GM12878 (cell line): ENCODE data around the gene DDX51. TPM values are rescaled to one million over a fixed set of nuclear protein-coding genes. Genes with fewer than 3 reads are reported as not detected.

Source experiments
- ATAC-seq: fragments of 200-7000 bp; cut with Tn5 transposase; 3 replicates; pipeline ENCODE4 v1.9.1; 2020; ENCODE audit warnings: mild to moderate bottlenecking, moderate library complexity
- BruUV-seq: library from RNA; stranded (reverse); fragments of 400-500 nt; replicated peaks from 2 replicates; lab custom pipeline; 2021; lab: Mats Ljungman, UMichigan
- CTCF ChIA-PET: fragments of 300-600 bp; sonication (Branson Sonifier 250); formaldehyde crosslinking; extraction: SDS; loops from one replicate; lab custom pipeline; 2021; ENCODE audit warnings: inconsistent platforms; lab: Yijun Ruan, JAX
- POLR2A ChIA-PET: fragments of 350-600 bp; formaldehyde crosslinking; extraction: SDS; loops from one replicate; lab custom pipeline; 2021; ENCODE audit warnings: inconsistent platforms; lab: Charles Lee
- RAD21 ChIA-PET: fragments of 300-600 bp; sonication (Branson Sonifier 250); formaldehyde crosslinking; loops from one replicate; lab custom pipeline; 2023; ENCODE audit warnings: antibody characterized with exemption; ENCODE audit not compliant: unreplicated experiment; lab: Charles Lee
- SMC1A ChIA-PET: fragments of 300-600 bp; sonication (Branson Sonifier 250); formaldehyde crosslinking; loops from one replicate; lab custom pipeline; 2023; ENCODE audit not compliant: unreplicated experiment, uncharacterized antibody; lab: Charles Lee
- DNase-seq: peaks from one replicate; pipeline ENCODE4 v3.0.0-alpha.2; 2011; ENCODE audit warnings: low read depth, low spot score
- FAIRE-seq: peaks from 3 replicates; lab custom pipeline; 2011; peaks lifted over from hg19 to GRCh38; lab: Jason Lieb, UNC
- H2AFZ ChIP-seq: 2 replicates; pipeline ENCODE4 v1.6.0; 2011; ENCODE audit warnings: low read depth, low read length, control low read depth; ENCODE audit not compliant: control insufficient read depth
- H3K27ac ChIP-seq: 2 replicates; pipeline ENCODE4 v1.5.1; 2011; ENCODE audit warnings: control low read depth; ENCODE audit not compliant: control insufficient read depth, insufficient read depth
- H3K27me3 ChIP-seq, 2 experiments: replicated peaks in 1 of 2; 2 replicates each; pipeline versions ENCODE4 v1.6.0 to v1.6.1; 2011; ENCODE audit warnings: low read length in 1 of 2; ENCODE audit not compliant: control insufficient read depth in 2 of 2, insufficient read depth in 2 of 2
- H3K36me3 ChIP-seq, 2 experiments: 2 replicates each; pipeline ENCODE4 v1.5.1; 2011; ENCODE audit warnings: low read length in 1 of 2; ENCODE audit not compliant: control insufficient read depth in 2 of 2, insufficient read depth in 2 of 2
- H3K4me1 ChIP-seq: 2 replicates; pipeline ENCODE4 v1.6.1; 2011; ENCODE audit warnings: mild to moderate bottlenecking, low read length, moderate library complexity, mixed read lengths; ENCODE audit not compliant: control insufficient read depth, insufficient read depth
- H3K4me2 ChIP-seq: 2 replicates; pipeline ENCODE4 v1.6.0; 2011; ENCODE audit warnings: control low read depth; ENCODE audit not compliant: control insufficient read depth, insufficient read depth
- H3K4me3 ChIP-seq: fragments of 200-600 bp; sonication (generic); 2 replicates; pipeline ENCODE4 v1.5.1; 2016
- H3K79me2 ChIP-seq: 2 replicates; pipeline ENCODE4 v1.6.0; 2011; ENCODE audit warnings: low read length; ENCODE audit not compliant: control insufficient read depth, insufficient read depth
- H3K9ac ChIP-seq: 2 replicates; pipeline ENCODE4 v1.8.0; 2011; ENCODE audit warnings: low read length, control low read depth, mixed read lengths; ENCODE audit not compliant: control insufficient read depth, insufficient read depth
- H3K9me3 ChIP-seq: replicated peaks from 3 replicates; pipeline ENCODE4 v1.5.1; 2011; ENCODE audit warnings: mild to moderate bottlenecking, low read length; ENCODE audit not compliant: control insufficient read depth, insufficient read depth
- H4K20me1 ChIP-seq: 2 replicates; pipeline ENCODE4 v1.6.0; 2011; ENCODE audit not compliant: control insufficient read depth, insufficient read depth
- JUND ChIP-seq: IDR thresholded peaks from 2 replicates; pipeline ENCODE4 v1.6.1; 2012; ENCODE audit warnings: low read depth, mild to moderate bottlenecking, low read length, improper control_type of control experiment, moderate library complexity
- NBN ChIP-seq: fragments of 450-650 bp; IDR thresholded peaks from 2 replicates; pipeline ENCODE4 v1.6.1; 2016
- NFXL1 ChIP-seq: fragments of 450-650 bp; IDR thresholded peaks from 2 replicates; pipeline ENCODE4 v1.6.1; 2017; ENCODE audit warnings: antibody characterized with exemption, mild to moderate bottlenecking, borderline replicate concordance
- SIX5 ChIP-seq: IDR thresholded peaks from 2 replicates; pipeline ENCODE4 v1.6.1; 2011; ENCODE audit warnings: mild to moderate bottlenecking, low read depth, low read length, moderate library complexity; ENCODE audit not compliant: severe bottlenecking
- SMAD5 ChIP-seq: IDR thresholded peaks from 2 replicates; pipeline ENCODE4 v1.6.1; 2016; ENCODE audit warnings: antibody characterized with exemption, low read depth
- WRNIP1 ChIP-seq: IDR thresholded peaks from 2 replicates; pipeline ENCODE4 v1.6.1; 2011; ENCODE audit warnings: low read depth, low read length, improper control_type of control experiment, borderline replicate concordance
- ZNF217 ChIP-seq: fragments of 450-650 bp; IDR thresholded peaks from 2 replicates; pipeline ENCODE4 v1.6.1; 2017; ENCODE audit warnings: antibody characterized with exemption, mild to moderate bottlenecking
- ZNF24 ChIP-seq: fragments of 450-650 bp; IDR thresholded peaks from 2 replicates; pipeline ENCODE4 v1.6.1; 2017; ENCODE audit warnings: antibody characterized with exemption, mild to moderate bottlenecking
- WGBS: methylation state at CpG from one replicate; pipeline ENCODE4 v1.1.6; 2016; ENCODE audit warnings: low lambda C conversion rate; ENCODE audit not compliant: insufficient replicate concordance, insufficient coverage; ENCODE audit errors: missing lambda C conversion rate; 5-methylcytosine and 5-hydroxymethylcytosine counted together
- in situ Hi-C: fragments of 300-500 bp; cut with MboI; formaldehyde crosslinking; loops from 9 replicates; pipeline ENCODE4 v1.14.3; 2018; ENCODE audit warnings: mixed read lengths
- intact Hi-C: fragments of 100-400 bp; cut with micrococcal nuclease; formaldehyde crosslinking; loops from one replicate; pipeline ENCODE4 v1.14.2; 2022; ENCODE audit not compliant: unreplicated experiment
- polyA plus RNA-seq, 11 experiments: library from polyadenylated mRNA; depleted of rRNA in 4 of 11; unstranded in 6 of 11; stranded (reverse) in 5 of 11; fragments of >200 nt; fragmentation: Nextera tagmentation in 4 of 11; fragmentation: Illumina TruSeq in 1 of 11; extraction: Ambion mirVana in 4 of 11; extraction: Trizol in 1 of 11; gene quantifications; 1 replicate in 1 of 11; 2 replicates in 10 of 11; pipeline versions ENCODE4 v1.2.1 to v1.2.3, GENCODE V29; 2011 to 2016; ENCODE audit warnings: inconsistent platforms in 2 of 11, missing spikeins in 2 of 11, low read depth in 1 of 11
- total RNA-seq, 4 experiments: library from RNA; depleted of rRNA in 3 of 4; stranded (reverse); fragments of >200 nt in 3 of 4; fragmentation: Illumina TruSeq in 1 of 4; extraction: Trizol in 1 of 4; gene quantifications; 2 replicates each; pipeline versions ENCODE4 v1.2.1 to v1.2.3, GENCODE V29; 2013 to 2021
- TF ChIP-seq, protein P1 (sequence below): fragments of 450-650 bp; IDR thresholded peaks from 2 replicates; pipeline ENCODE4 v1.6.1; 2017; ENCODE audit warnings: mild to moderate bottlenecking, moderate library complexity
- TF ChIP-seq, protein P2 (sequence below): IDR thresholded peaks from 2 replicates; pipeline ENCODE4 v1.6.1; 2012; ENCODE audit warnings: low read depth, low read length, improper control_type of control experiment
- TF ChIP-seq, protein P3 (sequence below): IDR thresholded peaks from 2 replicates; pipeline ENCODE4 v1.6.1; 2011; ENCODE audit warnings: low read depth, low read length, improper control_type of control experiment, borderline replicate concordance
- TF ChIP-seq, protein P4 (sequence below): fragments of 450-650 bp; IDR thresholded peaks from 2 replicates; pipeline ENCODE4 v1.6.1; 2017; ENCODE audit warnings: borderline replicate concordance
- TF ChIP-seq, protein P5 (sequence below): IDR thresholded peaks from 2 replicates; pipeline ENCODE4 v1.6.1; 2011; ENCODE audit warnings: low read depth, mild to moderate bottlenecking, low read length, moderate library complexity, borderline replicate concordance; ENCODE audit errors: extremely low read depth

Gene DDX51
- total and polyA plus RNA-seq, 10 of the 15 experiments (the other 5 are each of a cell fraction or from before 2014, with no cell fraction given): 0.97 to 29.1 (median 9.8) TPM

DNA sequence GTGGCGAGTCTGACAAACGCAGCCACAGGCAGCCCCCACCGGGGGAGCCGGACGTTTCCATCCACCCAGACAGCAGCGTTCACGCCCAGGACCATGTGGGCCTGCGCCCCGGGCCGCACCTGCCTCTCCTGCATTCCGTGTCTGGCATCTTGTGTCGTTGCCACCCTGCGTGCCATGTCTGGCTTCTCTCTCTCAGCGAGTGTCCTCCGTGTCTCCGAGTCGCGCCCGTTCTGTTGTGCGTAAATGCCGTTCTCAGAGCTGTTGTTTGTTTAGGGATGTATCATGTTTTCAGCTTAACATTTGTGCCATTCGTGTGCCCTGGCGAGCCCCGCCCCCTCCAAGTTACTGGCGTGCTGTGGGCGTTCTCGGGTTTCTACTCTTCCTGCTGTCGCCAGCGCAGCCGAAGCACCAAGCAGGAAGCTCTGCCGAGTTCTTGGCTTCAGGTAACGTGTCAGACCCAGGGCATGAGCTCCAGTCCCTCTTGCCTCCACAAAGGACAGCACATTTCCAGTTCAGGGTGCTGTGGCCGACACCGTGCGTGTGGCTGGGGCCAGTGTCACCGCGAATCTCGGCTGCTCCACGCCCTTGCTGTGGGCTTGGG lies 34.8 kb upstream of the DDX51 start:
- CTCF ChIA-PET: interaction anchor here (0.6 to 1.7 kb wide), 2 partner anchors 25 to 67 kb away, joined by 3 to 6 read pairs; no protein-coding TSS in a partner anchor
- TF ChIP-seq WRNIP1 (no peak), ZNF24 (no peak), SMAD5 (no peak), SIX5 (no peak), NBN (no peak), ZNF217 (no peak), JUND (no peak), NFXL1 (no peak)
- TF ChIP-seq, protein P1, sequence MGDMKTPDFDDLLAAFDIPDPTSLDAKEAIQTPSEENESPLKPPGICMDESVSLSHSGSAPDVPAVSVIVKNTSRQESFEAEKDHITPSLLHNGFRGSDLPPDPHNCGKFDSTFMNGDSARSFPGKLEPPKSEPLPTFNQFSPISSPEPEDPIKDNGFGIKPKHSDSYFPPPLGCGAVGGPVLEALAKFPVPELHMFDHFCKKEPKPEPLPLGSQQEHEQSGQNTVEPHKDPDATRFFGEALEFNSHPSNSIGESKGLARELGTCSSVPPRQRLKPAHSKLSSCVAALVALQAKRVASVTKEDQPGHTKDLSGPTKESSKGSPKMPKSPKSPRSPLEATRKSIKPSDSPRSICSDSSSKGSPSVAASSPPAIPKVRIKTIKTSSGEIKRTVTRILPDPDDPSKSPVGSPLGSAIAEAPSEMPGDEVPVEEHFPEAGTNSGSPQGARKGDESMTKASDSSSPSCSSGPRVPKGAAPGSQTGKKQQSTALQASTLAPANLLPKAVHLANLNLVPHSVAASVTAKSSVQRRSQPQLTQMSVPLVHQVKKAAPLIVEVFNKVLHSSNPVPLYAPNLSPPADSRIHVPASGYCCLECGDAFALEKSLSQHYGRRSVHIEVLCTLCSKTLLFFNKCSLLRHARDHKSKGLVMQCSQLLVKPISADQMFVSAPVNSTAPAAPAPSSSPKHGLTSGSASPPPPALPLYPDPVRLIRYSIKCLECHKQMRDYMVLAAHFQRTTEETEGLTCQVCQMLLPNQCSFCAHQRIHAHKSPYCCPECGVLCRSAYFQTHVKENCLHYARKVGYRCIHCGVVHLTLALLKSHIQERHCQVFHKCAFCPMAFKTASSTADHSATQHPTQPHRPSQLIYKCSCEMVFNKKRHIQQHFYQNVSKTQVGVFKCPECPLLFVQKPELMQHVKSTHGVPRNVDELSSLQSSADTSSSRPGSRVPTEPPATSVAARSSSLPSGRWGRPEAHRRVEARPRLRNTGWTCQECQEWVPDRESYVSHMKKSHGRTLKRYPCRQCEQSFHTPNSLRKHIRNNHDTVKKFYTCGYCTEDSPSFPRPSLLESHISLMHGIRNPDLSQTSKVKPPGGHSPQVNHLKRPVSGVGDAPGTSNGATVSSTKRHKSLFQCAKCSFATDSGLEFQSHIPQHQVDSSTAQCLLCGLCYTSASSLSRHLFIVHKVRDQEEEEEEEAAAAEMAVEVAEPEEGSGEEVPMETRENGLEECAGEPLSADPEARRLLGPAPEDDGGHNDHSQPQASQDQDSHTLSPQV: no peak
- TF ChIP-seq, protein P2, sequence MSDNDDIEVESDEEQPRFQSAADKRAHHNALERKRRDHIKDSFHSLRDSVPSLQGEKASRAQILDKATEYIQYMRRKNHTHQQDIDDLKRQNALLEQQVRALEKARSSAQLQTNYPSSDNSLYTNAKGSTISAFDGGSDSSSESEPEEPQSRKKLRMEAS: no peak
- TF ChIP-seq, protein P3, sequence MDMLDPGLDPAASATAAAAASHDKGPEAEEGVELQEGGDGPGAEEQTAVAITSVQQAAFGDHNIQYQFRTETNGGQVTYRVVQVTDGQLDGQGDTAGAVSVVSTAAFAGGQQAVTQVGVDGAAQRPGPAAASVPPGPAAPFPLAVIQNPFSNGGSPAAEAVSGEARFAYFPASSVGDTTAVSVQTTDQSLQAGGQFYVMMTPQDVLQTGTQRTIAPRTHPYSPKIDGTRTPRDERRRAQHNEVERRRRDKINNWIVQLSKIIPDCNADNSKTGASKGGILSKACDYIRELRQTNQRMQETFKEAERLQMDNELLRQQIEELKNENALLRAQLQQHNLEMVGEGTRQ: no peak
- TF ChIP-seq, protein P4, sequence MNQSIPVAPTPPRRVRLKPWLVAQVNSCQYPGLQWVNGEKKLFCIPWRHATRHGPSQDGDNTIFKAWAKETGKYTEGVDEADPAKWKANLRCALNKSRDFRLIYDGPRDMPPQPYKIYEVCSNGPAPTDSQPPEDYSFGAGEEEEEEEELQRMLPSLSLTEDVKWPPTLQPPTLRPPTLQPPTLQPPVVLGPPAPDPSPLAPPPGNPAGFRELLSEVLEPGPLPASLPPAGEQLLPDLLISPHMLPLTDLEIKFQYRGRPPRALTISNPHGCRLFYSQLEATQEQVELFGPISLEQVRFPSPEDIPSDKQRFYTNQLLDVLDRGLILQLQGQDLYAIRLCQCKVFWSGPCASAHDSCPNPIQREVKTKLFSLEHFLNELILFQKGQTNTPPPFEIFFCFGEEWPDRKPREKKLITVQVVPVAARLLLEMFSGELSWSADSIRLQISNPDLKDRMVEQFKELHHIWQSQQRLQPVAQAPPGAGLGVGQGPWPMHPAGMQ: no peak
- TF ChIP-seq, protein P5, sequence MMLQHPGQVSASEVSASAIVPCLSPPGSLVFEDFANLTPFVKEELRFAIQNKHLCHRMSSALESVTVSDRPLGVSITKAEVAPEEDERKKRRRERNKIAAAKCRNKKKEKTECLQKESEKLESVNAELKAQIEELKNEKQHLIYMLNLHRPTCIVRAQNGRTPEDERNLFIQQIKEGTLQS: no peak

More for the DNA sequence above, 34.8 kb upstream of the DDX51 start:
- H3K4me2 ChIP-seq: no peak overlapping the region
- no peaks in the 10 kb centered on the region for H3K27me3 ChIP-seq
- intact Hi-C loops: no loop called here
- H4K20me1 ChIP-seq: no peaks in the 10 kb centered on the region
- no peak for ATAC-seq
- DNase-seq: no peak
- H3K4me3 ChIP-seq: no peak overlapping the region
- no TSS peak for BruUV-seq
- 62% methylated on average over 39 of the region's 39 CpGs for WGBS
- RAD21 ChIA-PET: no interaction called here
- POLR2A ChIA-PET: no interaction called here
- SMC1A ChIA-PET: no interaction called here
- H3K9me3 ChIP-seq: no peaks in the 10 kb centered on the region
- H3K9ac ChIP-seq: no peak overlapping the region
- H3K79me2 ChIP-seq: no peaks in the 10 kb centered on the region
- FAIRE-seq: no peak
- in situ Hi-C loops: no loop called here
- no peaks in the 10 kb centered on the region for H3K36me3 ChIP-seq
- peaks cover 9% of the 10 kb centered on the region for H3K4me1 ChIP-seq
- no peak overlapping the region for H2AFZ ChIP-seq
- H3K27ac ChIP-seq: no peak overlapping the region
